NCI-H510A treated with DMSO at 0.1 percent for 48 hours (cell line): ENCODE results near the gene ARHGAP4.

ENCODE experiments used
- DNase-seq: peaks from one replicate; lab custom pipeline; 2025; lab: John Stamatoyannopoulos, UW

ARHGAP4 gene

DNA sequence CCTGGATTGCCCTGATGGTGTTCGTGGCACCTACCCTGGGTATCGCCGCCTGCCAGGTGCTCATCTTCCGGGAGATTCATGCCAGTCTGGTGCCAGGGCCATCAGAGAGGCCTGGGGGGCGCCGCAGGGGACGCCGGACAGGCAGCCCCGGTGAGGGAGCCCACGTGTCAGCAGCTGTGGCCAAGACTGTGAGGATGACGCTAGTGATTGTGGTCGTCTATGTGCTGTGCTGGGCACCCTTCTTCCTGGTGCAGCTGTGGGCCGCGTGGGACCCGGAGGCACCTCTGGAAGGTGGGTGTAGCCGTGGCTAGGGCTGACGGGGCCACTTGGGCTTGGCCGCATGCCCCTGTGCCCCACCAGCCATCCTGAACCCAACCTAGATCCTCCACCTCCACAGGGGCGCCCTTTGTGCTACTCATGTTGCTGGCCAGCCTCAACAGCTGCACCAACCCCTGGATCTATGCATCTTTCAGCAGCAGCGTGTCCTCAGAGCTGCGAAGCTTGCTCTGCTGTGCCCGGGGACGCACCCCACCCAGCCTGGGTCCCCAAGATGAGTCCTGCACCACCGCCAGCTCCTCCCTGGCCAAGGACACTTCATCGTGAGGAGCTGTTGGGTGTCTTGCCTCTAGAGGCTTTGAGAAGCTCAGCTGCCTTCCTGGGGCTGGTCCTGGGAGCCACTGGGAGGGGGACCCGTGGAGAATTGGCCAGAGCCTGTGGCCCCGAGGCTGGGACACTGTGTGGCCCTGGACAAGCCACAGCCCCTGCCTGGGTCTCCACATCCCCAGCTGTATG lies 19.7 kb downstream of the ARHGAP4 start:
- DNase-seq = no peak

DNA sequence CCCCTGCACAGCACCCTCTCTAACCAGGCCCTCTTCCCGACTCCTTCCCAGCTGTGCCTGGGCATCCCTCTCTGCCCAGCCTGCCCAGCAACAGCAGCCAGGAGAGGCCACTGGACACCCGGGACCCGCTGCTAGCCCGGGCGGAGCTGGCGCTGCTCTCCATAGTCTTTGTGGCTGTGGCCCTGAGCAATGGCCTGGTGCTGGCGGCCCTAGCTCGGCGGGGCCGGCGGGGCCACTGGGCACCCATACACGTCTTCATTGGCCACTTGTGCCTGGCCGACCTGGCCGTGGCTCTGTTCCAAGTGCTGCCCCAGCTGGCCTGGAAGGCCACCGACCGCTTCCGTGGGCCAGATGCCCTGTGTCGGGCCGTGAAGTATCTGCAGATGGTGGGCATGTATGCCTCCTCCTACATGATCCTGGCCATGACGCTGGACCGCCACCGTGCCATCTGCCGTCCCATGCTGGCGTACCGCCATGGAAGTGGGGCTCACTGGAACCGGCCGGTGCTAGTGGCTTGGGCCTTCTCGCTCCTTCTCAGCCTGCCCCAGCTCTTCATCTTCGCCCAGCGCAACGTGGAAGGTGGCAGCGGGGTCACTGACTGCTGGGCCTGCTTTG lies 20.5 kb downstream of the ARHGAP4 start:
- no peak for DNase-seq

DNA sequence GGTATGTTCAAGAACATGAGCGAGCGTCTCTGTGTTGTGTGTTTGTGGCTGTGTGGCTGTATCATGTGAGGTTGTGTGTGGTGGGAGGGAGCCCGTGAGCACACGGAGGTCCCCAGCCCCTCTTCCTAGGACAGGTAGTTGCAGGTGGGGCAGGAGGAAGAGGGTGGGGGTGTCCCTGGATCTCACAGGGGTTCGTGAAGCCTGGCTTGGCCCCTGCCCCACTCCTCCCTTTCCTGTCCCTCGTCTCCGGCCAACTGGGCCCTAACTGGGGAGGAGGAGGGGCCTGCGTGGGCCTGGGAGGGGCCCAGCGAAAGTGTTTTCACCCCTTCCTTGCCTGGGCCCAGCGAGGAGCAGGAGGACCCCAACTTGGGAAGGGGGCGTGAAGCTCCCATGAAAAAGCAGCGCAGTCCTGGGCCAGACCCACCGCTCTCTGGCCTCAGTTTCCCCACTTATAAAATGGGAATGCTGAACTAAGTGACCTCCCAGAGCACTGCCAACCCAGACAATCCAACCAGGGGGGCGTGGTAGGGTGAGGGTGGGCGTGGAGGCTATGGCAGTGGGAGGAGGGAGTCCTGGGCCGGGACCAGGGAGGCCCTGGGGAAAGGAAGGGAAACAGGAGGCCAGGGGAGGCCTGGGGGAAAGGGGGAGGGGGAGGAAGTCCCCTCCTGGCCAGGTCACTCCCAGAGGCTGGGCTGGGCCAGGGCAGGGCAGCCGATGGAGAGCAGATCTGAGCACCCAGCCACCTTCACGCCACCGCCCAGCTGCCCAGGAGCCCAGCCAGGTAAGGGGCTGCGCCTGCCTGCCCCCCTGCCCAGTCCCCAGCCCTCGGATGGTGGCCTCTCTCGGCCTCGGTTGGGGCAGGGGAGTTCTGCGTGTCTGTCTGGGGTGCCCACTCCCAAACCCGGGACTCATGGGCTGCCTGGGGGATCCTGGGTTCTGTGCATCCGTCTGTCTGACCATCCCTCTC lies 21.8 kb downstream of the ARHGAP4 start, which contains the start of gene AVPR2:
AVPR2 (plus strand) TSS at position 683 of the 967 bp plus-strand sequence. CDS start 473 bp downstream, outside the sequence.
- DNase-seq = no peak

DNA sequence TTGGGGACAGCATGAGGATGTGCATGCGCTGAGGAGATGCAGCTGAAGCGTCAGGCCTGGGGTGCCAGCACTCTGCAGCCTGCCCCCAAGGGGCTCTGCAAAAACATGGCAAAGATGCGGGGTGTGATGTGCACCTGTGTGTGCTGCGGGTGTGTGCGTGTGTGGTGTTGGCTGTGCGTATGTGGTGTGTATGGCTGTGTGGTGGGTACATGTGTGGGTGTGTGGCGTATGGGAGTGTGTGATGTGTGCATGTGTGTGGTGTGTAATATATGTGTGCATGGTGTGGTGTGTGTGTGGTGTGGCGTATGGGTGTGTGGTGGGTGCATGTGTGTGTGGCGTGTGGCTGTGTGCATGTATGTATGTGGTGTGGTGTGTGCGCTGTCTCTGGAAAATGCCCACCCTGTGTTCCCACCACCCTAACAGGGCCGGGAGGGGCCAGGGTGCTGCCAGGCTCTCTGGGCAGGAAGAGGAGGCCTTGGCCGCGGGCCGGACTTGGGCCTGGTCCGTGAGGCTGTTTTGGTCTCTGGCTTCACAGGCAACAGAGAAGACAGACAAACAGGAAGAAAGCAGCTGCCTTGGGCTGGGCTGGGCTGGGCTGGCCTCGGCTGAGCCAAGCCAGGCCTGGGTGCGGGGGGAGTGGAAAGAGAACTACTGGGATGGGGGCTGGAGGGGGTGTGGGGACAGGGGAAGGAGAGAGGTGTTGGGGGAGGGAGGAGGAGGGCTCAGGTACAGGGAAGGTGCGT lies 22.7 kb downstream of the ARHGAP4 start:
- DNase-seq = no peak

DNA sequence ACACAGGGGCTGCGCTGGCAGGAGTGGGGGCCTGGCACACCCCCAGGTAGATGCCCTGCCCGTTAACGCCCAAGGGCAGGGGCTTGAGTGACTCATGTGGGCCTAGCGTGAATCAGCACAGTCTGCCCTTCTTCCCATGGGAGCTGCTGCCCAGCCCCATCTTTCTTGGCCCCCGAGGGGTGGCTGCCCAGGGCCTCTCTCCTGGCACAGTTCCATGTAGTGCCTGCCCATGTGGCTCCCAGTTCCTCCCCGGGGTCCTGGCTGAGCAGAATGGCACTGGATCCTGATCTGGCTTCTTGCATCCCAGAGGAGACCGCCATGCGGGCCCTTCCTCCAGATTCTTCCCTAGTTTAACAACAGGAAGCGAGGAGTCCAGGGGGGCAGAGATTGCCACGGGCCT lies 23.7 kb downstream of the ARHGAP4 start:
- DNase-seq = no peak

DNA sequence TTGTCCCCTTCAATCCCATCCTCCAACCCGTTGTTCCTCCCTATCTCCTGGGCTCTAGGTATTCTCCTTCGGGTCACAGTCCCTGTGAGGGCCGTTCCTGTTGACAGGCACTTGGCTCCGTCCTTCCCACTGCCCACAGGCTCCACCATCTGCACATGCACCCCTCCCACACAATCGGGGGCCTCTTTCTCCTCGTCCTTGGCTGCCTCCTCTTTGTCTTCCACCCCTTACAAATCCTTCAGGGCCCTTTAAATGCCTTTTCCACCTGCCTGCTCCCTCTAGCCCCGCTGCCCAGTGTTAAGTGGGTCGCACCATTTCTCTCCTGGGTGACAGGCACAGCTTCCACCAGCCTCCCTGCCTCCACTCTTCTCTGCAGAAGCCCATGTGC lies 24.3 kb downstream of the ARHGAP4 start:
- DNase-seq = no peak

DNA sequence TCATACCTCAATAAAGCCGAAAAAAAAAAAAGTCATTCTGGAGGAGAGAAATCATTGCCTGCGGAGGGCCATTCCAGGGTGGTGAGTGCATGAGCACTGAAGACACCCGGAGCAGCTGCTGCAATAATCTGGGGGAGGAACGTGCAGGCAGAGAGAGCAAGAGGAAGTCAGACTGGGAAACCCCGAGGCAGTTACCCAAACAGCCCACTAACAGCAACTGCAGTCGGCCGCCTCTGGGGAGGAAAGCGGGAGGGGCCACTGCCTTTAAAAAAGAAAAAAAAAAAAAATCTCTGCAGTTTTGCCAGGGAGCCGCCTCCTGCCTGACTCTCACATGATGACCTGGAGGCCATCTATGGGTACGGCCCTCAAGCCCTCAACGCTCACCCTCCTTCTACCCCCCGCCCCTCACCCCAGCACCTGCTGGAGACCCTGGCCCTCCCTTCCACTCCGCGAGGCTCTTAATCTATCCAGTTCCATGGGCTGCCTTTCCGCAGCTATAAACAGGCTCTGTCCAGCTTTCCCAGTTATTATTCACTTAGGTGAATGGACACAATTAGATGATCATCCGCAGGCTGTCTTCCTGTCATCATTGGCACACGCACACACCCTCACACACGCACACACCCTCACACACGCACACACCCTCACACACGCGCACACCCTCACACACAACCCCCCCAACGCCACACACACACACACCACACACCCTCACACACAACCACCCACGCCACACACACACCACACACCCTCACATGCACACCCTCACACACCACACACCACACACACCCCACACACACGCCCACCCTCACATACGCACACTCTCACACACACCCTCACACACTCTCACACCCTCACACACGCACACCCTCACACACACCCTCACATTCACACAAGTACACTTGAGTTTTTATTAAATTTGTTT lies 25.0 kb downstream of the ARHGAP4 start:
- no peak for DNase-seq

DNA sequence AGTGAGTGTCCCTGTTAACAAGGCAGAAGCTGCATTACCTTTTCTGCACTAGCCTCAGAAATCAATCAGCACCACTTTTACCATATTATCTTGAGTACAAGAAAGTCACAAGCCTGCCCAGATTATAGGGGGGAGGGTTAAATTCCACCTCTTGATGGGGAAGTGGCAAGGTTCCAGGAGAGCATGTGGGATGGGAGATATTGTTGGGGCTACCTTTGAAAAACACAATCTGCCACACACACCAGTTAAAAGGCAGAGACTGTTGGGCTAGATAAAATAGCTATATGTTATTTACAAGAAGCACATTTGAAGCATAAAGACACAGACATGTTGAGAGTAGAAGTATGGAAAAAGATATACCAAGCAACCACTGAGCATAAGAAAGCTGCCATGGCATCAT lies 28.2 kb downstream of the ARHGAP4 start:
- no peak for DNase-seq

DNA sequence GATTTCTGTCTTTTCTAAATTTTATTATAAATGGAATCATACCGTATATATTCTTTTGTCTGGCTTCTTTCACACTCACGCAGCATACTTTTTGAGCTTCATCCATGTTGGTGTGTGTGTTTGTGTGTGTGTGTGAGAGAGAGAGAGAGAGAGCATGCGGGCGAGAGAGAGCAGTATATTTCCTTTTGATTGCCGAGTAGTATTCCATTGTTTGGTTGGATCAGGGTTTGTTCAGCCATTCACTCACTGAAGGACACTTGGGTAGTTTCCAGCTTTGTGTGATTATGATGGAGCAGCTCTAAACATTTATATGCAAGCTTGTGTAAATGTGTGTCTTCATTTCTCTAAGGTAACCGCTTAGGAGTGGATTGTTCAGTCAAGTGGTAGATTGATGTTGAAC lies 36.9 kb downstream of the ARHGAP4 start:
- no peak for DNase-seq

DNA sequence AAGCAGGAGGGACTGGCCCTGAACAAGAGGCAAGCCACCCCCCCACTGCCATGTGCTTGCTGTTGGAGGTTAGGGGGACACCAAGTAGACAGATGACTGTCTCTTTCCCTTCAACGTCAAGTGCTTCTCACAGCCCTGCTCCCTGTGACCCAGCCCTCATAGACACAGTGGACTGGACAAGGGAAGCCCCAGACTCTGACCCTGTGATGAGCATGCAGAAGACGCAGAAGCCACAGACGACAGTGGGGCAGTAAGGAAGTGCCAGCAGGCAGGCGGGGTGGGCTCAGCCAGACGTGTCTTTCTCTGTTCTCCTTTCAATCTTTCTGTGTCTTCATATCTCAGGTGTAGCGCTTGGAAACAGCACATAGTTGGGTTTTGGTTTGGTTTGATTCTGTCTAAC lies 37.7 kb downstream of the ARHGAP4 start:
- DNase-seq = no peak

DNA sequence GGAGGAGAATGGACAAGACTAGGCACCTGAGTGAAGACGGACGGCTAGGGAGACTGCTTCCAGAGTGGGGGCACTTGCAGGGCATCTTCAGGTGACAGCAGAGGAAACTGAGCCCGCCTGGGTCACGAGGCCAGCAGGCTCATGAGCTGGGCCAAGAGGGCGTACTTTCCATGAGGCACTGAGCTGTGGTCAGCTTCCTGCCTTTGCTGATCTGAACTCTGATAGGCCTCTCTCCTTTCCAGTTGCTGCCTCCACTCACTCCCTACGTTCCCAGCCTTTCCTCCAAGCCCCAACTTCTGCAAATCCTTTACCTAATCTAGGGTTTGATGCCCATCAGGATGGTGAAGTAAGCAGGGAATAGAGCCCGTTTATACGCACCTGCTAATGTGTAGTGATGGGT lies 38.7 kb downstream of the ARHGAP4 start:
- no peak for DNase-seq

DNA sequence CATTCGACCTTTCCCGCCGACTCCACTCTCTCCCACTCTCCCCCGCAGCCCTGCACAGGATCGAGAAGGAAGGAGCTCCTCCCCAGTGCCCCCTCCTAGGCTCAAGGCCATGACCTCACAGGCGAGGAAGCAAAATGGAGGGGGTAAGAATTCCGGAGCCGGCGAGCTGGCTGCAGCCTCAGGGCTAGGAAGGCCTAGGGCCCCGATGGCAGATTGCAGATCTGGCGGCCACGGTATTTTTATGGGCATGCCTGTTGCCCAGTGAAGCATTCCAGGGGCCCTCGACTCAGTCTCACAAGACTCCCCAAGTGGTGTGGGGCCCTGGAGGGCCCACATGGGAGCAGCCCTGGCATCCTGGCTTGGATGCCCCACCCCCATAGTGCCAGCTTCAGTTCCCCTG lies 39.1 kb downstream of the ARHGAP4 start:
- DNase-seq = no peak

DNA sequence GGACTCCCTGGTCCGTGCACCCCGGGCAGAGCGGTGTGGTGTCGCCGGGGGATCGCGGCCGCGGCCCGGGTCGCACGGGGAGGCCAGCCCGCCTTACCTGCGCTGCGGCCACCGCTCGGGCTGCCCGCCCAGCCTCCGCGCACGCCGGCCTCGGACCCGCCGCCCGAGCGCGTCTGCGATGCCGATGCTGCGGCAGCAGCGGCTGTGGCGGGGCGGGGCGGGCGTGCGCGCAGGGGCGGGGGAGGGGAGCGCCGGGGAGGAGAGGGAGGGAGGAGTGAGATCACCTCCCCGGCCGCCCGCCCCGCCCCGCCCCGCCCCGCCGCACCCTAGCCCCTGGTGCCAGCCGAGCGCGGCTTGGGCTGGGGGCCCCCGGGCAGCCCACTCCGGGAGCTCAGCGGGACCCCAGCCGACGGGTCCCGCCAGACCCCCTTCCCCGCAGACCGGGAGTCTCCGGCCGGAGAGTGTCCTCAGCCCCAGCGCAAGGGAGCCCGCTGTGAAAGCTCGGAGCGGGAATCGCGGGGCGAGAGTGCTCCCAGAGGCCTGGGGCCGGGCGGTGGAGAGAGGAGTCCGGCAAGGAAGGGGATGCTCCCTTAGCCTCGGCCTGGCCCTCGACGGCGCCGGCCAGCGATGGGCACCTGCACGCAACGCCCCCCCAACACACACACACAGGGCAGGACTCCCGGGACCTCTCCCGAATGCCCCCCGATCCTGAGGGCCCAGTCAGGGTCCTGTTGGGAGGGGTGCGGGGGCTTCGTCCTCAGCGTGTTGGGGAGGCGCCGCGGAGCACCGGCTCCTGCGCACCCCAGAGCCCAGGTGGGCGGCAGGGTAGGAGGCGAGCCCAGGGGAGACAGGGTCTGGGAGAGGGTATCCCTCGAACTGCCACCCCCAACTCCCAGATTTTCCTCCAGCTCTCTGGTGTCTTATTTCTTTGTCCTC lies 39.8 kb downstream of the ARHGAP4 start, which contains the start of gene L1CAM:
L1CAM (minus strand) TSS at position 206 of the 936 bp plus-strand sequence. CDS start 10,337 bp downstream, outside the sequence.
- no peak for DNase-seq

DNA sequence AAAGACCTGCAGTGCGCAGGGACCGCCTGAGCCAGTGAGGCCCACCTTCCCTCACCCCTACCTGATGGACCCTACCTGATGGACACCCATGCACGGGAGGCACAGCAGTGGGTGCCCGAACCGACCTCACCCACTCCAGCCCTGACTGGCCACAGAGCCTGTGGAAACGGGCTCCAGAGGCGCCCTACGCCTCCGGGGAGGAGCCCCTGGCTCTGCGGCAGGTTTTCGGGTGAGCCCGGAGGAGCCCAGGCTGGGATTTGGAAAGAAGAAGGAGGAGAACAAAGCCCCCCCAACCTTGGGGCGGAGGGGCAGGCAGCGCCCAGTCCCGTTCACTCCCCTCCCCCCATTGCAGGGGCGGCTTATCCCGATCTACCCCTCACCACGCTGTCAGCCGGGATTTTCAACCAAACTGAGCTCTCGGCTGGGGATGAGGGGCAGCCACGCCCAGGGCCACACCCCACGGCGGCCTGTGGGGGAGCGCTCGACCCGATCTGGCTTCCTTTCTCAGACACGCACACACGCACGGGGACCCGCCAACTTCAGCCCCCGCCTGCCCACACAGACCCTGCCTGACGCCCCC lies 40.8 kb downstream of the ARHGAP4 start:
- DNase-seq = no peak

DNA sequence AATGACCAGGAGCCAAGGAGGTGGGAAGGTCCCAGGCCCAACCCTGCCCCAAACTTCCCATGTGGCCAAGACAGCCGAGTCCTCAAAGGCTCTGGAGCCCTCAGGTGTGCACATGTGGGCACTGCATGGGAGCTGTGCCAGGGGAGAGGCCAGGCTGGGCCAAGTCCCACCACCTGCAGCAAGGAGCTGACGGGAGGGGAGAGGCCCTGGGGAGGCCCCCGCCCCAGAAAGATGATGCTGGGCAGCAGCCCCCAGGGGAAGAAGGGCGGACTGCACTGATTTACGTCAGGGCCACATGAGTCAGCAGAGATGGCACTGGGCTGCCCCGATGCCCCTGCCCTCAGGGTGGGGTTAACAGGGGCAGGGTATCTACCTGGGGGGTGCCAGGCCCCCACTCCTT lies 41.5 kb downstream of the ARHGAP4 start:
- DNase-seq = no peak

DNA sequence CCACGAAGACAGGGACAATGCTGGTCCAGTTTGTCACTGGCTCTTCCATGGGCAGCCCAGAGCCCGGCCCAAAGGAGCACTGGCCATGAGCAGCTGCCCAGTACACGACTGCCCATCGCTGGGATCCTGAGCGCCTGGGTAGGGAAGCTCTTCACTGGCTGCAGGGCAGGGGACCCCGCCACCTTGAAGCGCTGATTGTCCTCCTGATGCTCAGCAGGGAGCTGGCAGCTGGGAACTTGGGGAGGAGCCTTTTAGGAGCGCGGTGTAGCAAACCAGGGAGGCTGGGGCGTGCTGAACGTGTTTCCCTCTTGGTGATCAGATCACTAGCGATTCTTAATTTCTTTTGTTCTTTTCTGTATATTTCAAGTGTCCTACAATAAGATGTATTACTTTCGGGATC lies 41.9 kb downstream of the ARHGAP4 start:
- DNase-seq = no peak

DNA sequence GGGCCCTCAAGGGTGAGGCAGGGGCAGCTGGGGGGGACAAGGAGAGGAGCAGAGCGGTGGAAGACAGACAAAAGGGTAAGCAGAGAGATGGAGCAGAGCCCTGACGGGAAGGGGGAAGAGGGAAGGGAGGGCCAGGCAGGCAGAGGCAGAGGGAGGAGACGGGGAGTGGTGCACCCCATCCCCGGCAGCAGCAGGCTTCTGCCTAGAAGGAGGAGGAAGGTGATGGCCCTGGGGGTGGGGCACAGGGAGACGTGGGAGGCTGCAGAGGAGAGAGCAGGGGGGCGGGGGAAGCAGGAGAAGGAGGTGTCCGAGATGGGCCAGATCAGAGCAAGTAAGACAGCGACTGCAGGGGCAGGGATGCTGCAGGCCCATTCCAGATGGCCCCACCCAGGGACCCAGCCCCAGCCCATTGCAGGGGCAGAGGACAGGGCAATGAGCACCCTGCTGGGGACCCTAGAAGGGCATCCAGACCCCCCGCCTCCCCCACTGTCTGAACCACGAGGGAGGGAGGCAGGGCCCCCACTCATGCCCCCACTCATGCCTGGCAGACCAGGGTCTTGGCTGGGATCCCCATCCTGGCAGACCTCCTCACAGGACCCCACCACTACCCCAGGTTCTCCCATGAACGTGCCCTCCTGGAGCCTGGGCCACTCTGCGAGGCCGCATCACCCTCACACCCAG lies 42.8 kb downstream of the ARHGAP4 start:
- no peak for DNase-seq

DNA sequence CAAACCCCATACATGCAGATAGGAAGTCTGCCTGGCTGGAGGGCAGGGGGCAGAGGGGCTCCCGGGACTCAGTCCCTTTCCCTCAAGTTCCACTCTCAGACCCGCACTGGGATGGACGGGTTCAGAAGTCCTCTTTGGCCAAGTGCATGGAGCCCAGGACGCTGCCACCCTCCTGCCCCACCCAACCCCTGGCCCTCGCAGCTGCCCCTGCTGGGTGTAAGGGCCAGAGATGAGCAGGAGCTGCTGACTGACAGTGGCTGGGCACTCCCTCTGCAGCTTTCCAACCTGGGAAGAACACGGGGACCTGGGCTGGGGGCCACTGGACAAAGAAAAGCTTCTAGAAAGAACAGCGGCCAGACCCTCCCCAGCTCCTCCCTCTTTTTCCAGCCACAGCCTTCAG lies 43.5 kb downstream of the ARHGAP4 start:
- DNase-seq = no peak
